Lower leg skin (tissue), 4 donors: ENCODE data around the gene ASB4. TPM values are rescaled to one million over a fixed set of nuclear protein-coding genes. Genes with fewer than 3 reads are reported as not detected.

ENCODE experiments used
- DNase-seq, 2 donors: peaks; one replicate each; pipeline ENCODE4 v3.0.0-alpha.2; 2019; ENCODE audit warnings: low spot score in 2 of 2
- H3K4me3 ChIP-seq: fragments of 200-600 bp; sonication (generic); 2 replicates; pipeline ENCODE4 v1.5.1; 2017; ENCODE audit warnings: mild to moderate bottlenecking, low read depth; ENCODE audit not compliant: poor library complexity, severe bottlenecking
- CTCF ChIP-seq, 3 donors: fragments of 450-650 bp; IDR thresholded peaks; one replicate each; pipeline ENCODE4 v1.5.1; 2016; ENCODE audit warnings: antibody characterized with exemption in 3 of 3, mild to moderate bottlenecking in 3 of 3, moderate library complexity in 2 of 3
- POLR2A ChIP-seq, 2 donors: fragments of 450-650 bp; IDR thresholded peaks; one replicate each; pipeline ENCODE4 v1.6.1; 2016 to 2017; ENCODE audit warnings: antibody characterized with exemption in 2 of 2, mild to moderate bottlenecking in 1 of 2, moderate library complexity in 1 of 2
- WGBS, 2 donors: methylation state at CpG; one replicate each; pipeline ENCODE4 v1.1.5; 2018; 5-methylcytosine and 5-hydroxymethylcytosine counted together
- intact Hi-C: fragments of 100-400 bp; cut with DNase I; formaldehyde crosslinking; loops from one replicate; pipeline ENCODE4 v1.15.0; 2023; ENCODE audit warnings: low total_unique reads
- total RNA-seq, 4 donors: library from RNA; depleted of rRNA; stranded (reverse); fragments of >200 nt; gene quantifications; one replicate each; pipeline ENCODE4 v1.1.0, GENCODE V29; 2016

The ASB4 gene
- total RNA-seq, 4 donors from 2014 or later: 0.34 to 0.45 TPM; not detected in 2

GRCh38 chr7:95525503-95525902 lies 39.8 kb downstream of the ASB4 start:
- H3K4me3 ChIP-seq: no peak overlapping the region
- intact Hi-C loops: loop anchor here (5.0 to 10.0 kb wide), 2 partner anchors 162 to 929 kb away; no protein-coding TSS in a partner anchor
- TF ChIP-seq CTCF (IDR thresholded peaks at IDR 0.05): no peak
- TF ChIP-seq POLR2A (IDR thresholded peaks at IDR 0.05): no peak
- WGBS, 2 donors: 52 to 57% methylated on average over 3 of the region's 3 CpGs
- no peak for DNase-seq

GRCh38 chr7:95526128-95526738 lies 40.5 kb downstream of the ASB4 start:
- intact Hi-C loops: loop anchor here (5.0 to 10.0 kb wide), 2 partner anchors 161 to 929 kb away; no protein-coding TSS in a partner anchor
- 64 to 67% methylated on average over 7 of the region's 7 CpGs for WGBS, 2 donors

GRCh38 chr7:95527033-95527775 lies 41.5 kb downstream of the ASB4 start:
- no peak overlapping the region for H3K4me3 ChIP-seq
- intact Hi-C loops: loop anchor here (5.0 to 10.0 kb wide), 2 partner anchors 160 to 928 kb away; no protein-coding TSS in a partner anchor
- WGBS, 2 donors: 16 to 19% methylated on average over 5 of the region's 5 CpGs
- peak; percentile 53 to 85 for DNase-seq
- no peak for TF ChIP-seq POLR2A (IDR thresholded peaks at IDR 0.05)
- peak in 1 of 3 donors; percentile 66 for TF ChIP-seq CTCF (IDR thresholded peaks at IDR 0.05)

More at GRCh38 chr7:95526128-95526738, 40.5 kb downstream of the ASB4 start:
- TF ChIP-seq CTCF (IDR thresholded peaks at IDR 0.05) (no peak), POLR2A (IDR thresholded peaks at IDR 0.05) (no peak)
- no peak overlapping the region for H3K4me3 ChIP-seq
- no peak for DNase-seq

GRCh38 chr7:95527776-95528250 lies 42.1 kb downstream of the ASB4 start:
- WGBS, 2 donors: 83 to 85% methylated on average over 20 to 23 of the region's 23 CpGs
- intact Hi-C loops: loop anchor here (5.0 to 10.0 kb wide), 2 partner anchors 159 to 927 kb away; no protein-coding TSS in a partner anchor
- no peak for DNase-seq
- H3K4me3 ChIP-seq: no peak overlapping the region
- no peak for TF ChIP-seq CTCF (IDR thresholded peaks at IDR 0.05)
- TF ChIP-seq POLR2A (IDR thresholded peaks at IDR 0.05): no peak

- TF ChIP-seq POLR2A (IDR thresholded peaks at IDR 0.05): no peak
- TF ChIP-seq CTCF (IDR thresholded peaks at IDR 0.05): no peak
- WGBS, 2 donors: 96 to 100% methylated on average over 1 of the region's 1 CpG
- intact Hi-C loops: loop anchor here (5.0 to 10.0 kb wide), 2 partner anchors 158 to 925 kb away; no protein-coding TSS in a partner anchor
- no peak for DNase-seq
- no peak overlapping the region for H3K4me3 ChIP-seq
Observed at GRCh38 chr7:95529701-95530100, 44.0 kb downstream of the ASB4 start.
